ENCODE results near the gene TXNRD1.
"Not testable (repeated sequence)": the region's sequence is repeated elsewhere in the genome, so short reads cannot be mapped to it uniquely, and the experiment has no call there.

TXNRD1 gene

GRCh38 chr12:104248444-104248843 is 32.9 kb downstream of the TXNRD1 start:
- H3K27me3 ChIP-seq (ENCODE audit: insufficient read depth, low read length): no peaks in the 10 kb centered on the region
- H3K4me3 ChIP-seq (ENCODE audit: low read length): no peak overlapping the region
- H3K9me3 ChIP-seq (ENCODE audit: insufficient read depth, low read depth, low read length): no peaks in the 10 kb centered on the region
- H3K4me1 ChIP-seq (ENCODE audit: insufficient read depth, low read length): peaks cover 3% of the 10 kb centered on the region; the same call in 1 of the 2 replicates
- no peak overlapping the region for H3K27ac ChIP-seq (ENCODE audit: low read length)
- no peak overlapping the region for H3K9ac ChIP-seq (ENCODE audit: low read depth, low read length)
- H3K36me3 ChIP-seq (ENCODE audit: insufficient read depth, low read depth, low read length): no peaks in the 10 kb centered on the region

- Histone ChIP-seq H3K36me3 (ENCODE audit: insufficient read depth, low read depth, low read length) (no peaks in the 10 kb centered on the region), H3K9me3 (ENCODE audit: insufficient read depth, low read depth, low read length) (no peaks in the 10 kb centered on the region), H3K27ac (ENCODE audit: low read length) (no peak overlapping the region), H3K9ac (ENCODE audit: low read depth, low read length) (no peak overlapping the region), H3K27me3 (ENCODE audit: insufficient read depth, low read length) (no peaks in the 10 kb centered on the region), H3K4me3 (ENCODE audit: low read length) (no peak overlapping the region), H3K4me1 (ENCODE audit: insufficient read depth, low read length) (peaks cover 3% of the 10 kb centered on the region; the same call in 1 of the 2 replicates)
Measured at GRCh38 chr12:104249017-104249416, 33.4 kb downstream of the TXNRD1 start.

GRCh38 chr12:104249898-104250297 is 34.3 kb downstream of the TXNRD1 start:
- Histone ChIP-seq H3K36me3 (ENCODE audit: insufficient read depth, low read depth, low read length) (no peaks in the 10 kb centered on the region), H3K9ac (ENCODE audit: low read depth, low read length) (no peak overlapping the region), H3K4me3 (ENCODE audit: low read length) (no peak overlapping the region), H3K27me3 (ENCODE audit: insufficient read depth, low read length) (no peaks in the 10 kb centered on the region), H3K9me3 (ENCODE audit: insufficient read depth, low read depth, low read length) (no peaks in the 10 kb centered on the region), H3K4me1 (ENCODE audit: insufficient read depth, low read length) (peaks cover 3% of the 10 kb centered on the region; the same call in 1 of the 2 replicates), H3K27ac (ENCODE audit: low read length) (no peak overlapping the region)

- H3K27me3 ChIP-seq (ENCODE audit: insufficient read depth, low read length): no peaks in the 10 kb centered on the region
- H3K36me3 ChIP-seq (ENCODE audit: insufficient read depth, low read depth, low read length): no peaks in the 10 kb centered on the region
- H3K9me3 ChIP-seq (ENCODE audit: insufficient read depth, low read depth, low read length): no peaks in the 10 kb centered on the region
- H3K4me3 ChIP-seq (ENCODE audit: low read length): no peak overlapping the region
- H3K27ac ChIP-seq (ENCODE audit: low read length): no peak overlapping the region
- peaks cover 3% of the 10 kb centered on the region; the same call in 1 of the 2 replicates for H3K4me1 ChIP-seq (ENCODE audit: insufficient read depth, low read length)
- H3K9ac ChIP-seq (ENCODE audit: low read depth, low read length): no peak overlapping the region
Measured at GRCh38 chr12:104250366-104251125, 35.0 kb downstream of the TXNRD1 start.

GRCh38 chr12:104257913-104258472 is 42.4 kb downstream of the TXNRD1 start:
- no peaks in the 10 kb centered on the region for H3K4me1 ChIP-seq (ENCODE audit: insufficient read depth, low read length)
- no peak overlapping the region for H3K9ac ChIP-seq (ENCODE audit: low read depth, low read length)
- H3K36me3 ChIP-seq (ENCODE audit: insufficient read depth, low read depth, low read length): no peaks in the 10 kb centered on the region
- no peaks in the 10 kb centered on the region for H3K9me3 ChIP-seq (ENCODE audit: insufficient read depth, low read depth, low read length)
- H3K27me3 ChIP-seq (ENCODE audit: insufficient read depth, low read length): no peaks in the 10 kb centered on the region
- H3K27ac ChIP-seq (ENCODE audit: low read length): no peak overlapping the region
- H3K4me3 ChIP-seq (ENCODE audit: low read length): no peak overlapping the region

- Histone ChIP-seq H3K4me3 (ENCODE audit: low read length) (no peak overlapping the region), H3K27ac (ENCODE audit: low read length) (no peak overlapping the region), H3K27me3 (ENCODE audit: insufficient read depth, low read length) (no peaks in the 10 kb centered on the region), H3K36me3 (ENCODE audit: insufficient read depth, low read depth, low read length) (no peaks in the 10 kb centered on the region), H3K9ac (ENCODE audit: low read depth, low read length) (no peak overlapping the region), H3K4me1 (ENCODE audit: insufficient read depth, low read length) (peaks cover 3% of the 10 kb centered on the region; the same call in 1 of the 2 replicates), H3K9me3 (ENCODE audit: insufficient read depth, low read depth, low read length) (no peaks in the 10 kb centered on the region)
Measured at GRCh38 chr12:104258476-104259067, 43.0 kb downstream of the TXNRD1 start.

GRCh38 chr12:104263026-104263425 is 47.4 kb downstream of the TXNRD1 start:
- Histone ChIP-seq H3K27me3 (ENCODE audit: insufficient read depth, low read length) (no peaks in the 10 kb centered on the region), H3K36me3 (ENCODE audit: insufficient read depth, low read depth, low read length) (no peaks in the 10 kb centered on the region), H3K9ac (ENCODE audit: low read depth, low read length) (no peak overlapping the region), H3K9me3 (ENCODE audit: insufficient read depth, low read depth, low read length) (no peaks in the 10 kb centered on the region), H3K27ac (ENCODE audit: low read length) (no peak overlapping the region), H3K4me1 (ENCODE audit: insufficient read depth, low read length) (peaks cover 9% of the 10 kb centered on the region), H3K4me3 (ENCODE audit: low read length) (no peak overlapping the region)

- no peak overlapping the region for H3K4me3 ChIP-seq (ENCODE audit: low read length)
- peak overlapping the region; percentile 17 for H3K9ac ChIP-seq (ENCODE audit: low read depth, low read length)
- no peak overlapping the region for H3K27ac ChIP-seq (ENCODE audit: low read length)
- H3K36me3 ChIP-seq (ENCODE audit: insufficient read depth, low read depth, low read length): no peaks in the 10 kb centered on the region
- H3K9me3 ChIP-seq (ENCODE audit: insufficient read depth, low read depth, low read length): no peaks in the 10 kb centered on the region
- H3K27me3 ChIP-seq (ENCODE audit: insufficient read depth, low read length): no peaks in the 10 kb centered on the region
- H3K4me1 ChIP-seq (ENCODE audit: insufficient read depth, low read length): peaks cover 9% of the 10 kb centered on the region
Measured at GRCh38 chr12:104263580-104264358, 48.2 kb downstream of the TXNRD1 start.

- H3K27me3 ChIP-seq (ENCODE audit: insufficient read depth, low read length): not testable (repeated sequence)
Measured at GRCh38 chr12:104265436-104265835, 49.9 kb downstream of the TXNRD1 start.

GRCh38 chr12:104272938-104273337 is 57.4 kb downstream of the TXNRD1 start:
- H3K4me3 ChIP-seq (ENCODE audit: low read length): no peak overlapping the region
- H3K4me1 ChIP-seq (ENCODE audit: insufficient read depth, low read length): no peaks in the 10 kb centered on the region
- no peaks in the 10 kb centered on the region for H3K36me3 ChIP-seq (ENCODE audit: insufficient read depth, low read depth, low read length)
- H3K9me3 ChIP-seq (ENCODE audit: insufficient read depth, low read depth, low read length): no peaks in the 10 kb centered on the region
- H3K27me3 ChIP-seq (ENCODE audit: insufficient read depth, low read length): no peaks in the 10 kb centered on the region
- H3K9ac ChIP-seq (ENCODE audit: low read depth, low read length): no peak overlapping the region
- H3K27ac ChIP-seq (ENCODE audit: low read length): no peak overlapping the region

More at GRCh38 chr12:104265436-104265835, 49.9 kb downstream of the TXNRD1 start:
- not testable (repeated sequence) for H3K4me3 ChIP-seq (ENCODE audit: low read length); H3K36me3 ChIP-seq (ENCODE audit: insufficient read depth, low read depth, low read length); H3K9ac ChIP-seq (ENCODE audit: low read depth, low read length); H3K9me3 ChIP-seq (ENCODE audit: insufficient read depth, low read depth, low read length); H3K27ac ChIP-seq (ENCODE audit: low read length); H3K4me1 ChIP-seq (ENCODE audit: insufficient read depth, low read length)

GRCh38 chr12:104273503-104273902 is 57.9 kb downstream of the TXNRD1 start:
- no peaks in the 10 kb centered on the region for H3K27me3 ChIP-seq (ENCODE audit: insufficient read depth, low read length)
- H3K9ac ChIP-seq (ENCODE audit: low read depth, low read length): no peak overlapping the region
- H3K36me3 ChIP-seq (ENCODE audit: insufficient read depth, low read depth, low read length): no peaks in the 10 kb centered on the region
- no peaks in the 10 kb centered on the region for H3K9me3 ChIP-seq (ENCODE audit: insufficient read depth, low read depth, low read length)
- no peaks in the 10 kb centered on the region for H3K4me1 ChIP-seq (ENCODE audit: insufficient read depth, low read length)
- no peak overlapping the region for H3K27ac ChIP-seq (ENCODE audit: low read length)
- H3K4me3 ChIP-seq (ENCODE audit: low read length): no peak overlapping the region

Data from iPS-20b (cell line).